Measurements from ENCODE around the gene LBP.
"Not testable (repeated sequence)": the region's sequence is repeated elsewhere in the genome, so short reads cannot be mapped to it uniquely, and the experiment has no call there.

LBP gene, protein sequence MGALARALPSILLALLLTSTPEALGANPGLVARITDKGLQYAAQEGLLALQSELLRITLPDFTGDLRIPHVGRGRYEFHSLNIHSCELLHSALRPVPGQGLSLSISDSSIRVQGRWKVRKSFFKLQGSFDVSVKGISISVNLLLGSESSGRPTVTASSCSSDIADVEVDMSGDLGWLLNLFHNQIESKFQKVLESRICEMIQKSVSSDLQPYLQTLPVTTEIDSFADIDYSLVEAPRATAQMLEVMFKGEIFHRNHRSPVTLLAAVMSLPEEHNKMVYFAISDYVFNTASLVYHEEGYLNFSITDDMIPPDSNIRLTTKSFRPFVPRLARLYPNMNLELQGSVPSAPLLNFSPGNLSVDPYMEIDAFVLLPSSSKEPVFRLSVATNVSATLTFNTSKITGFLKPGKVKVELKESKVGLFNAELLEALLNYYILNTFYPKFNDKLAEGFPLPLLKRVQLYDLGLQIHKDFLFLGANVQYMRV

DNA sequence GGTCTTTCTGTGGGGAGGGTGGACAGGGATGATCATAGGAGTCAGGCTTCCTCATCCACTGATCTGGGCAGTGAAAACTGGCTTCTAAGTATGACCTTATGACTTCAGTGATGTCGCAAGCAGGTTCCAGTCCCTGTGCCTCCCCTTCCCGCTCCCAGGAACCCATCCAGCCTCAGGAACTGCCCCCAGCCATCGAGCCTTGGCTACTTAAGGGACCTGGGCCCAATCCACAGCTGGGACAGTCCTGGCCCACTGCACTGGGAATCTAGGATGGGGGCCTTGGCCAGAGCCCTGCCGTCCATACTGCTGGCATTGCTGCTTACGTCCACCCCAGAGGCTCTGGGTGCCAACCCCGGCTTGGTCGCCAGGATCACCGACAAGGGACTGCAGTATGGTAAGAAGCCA is at the start of gene LBP:
Gene LBP, plus strand, starts transcription at position 236 of the 405 bp plus-strand sequence. Its CDS starts 35 bp downstream, at position 271.
- no peak for DNase-seq

DNA sequence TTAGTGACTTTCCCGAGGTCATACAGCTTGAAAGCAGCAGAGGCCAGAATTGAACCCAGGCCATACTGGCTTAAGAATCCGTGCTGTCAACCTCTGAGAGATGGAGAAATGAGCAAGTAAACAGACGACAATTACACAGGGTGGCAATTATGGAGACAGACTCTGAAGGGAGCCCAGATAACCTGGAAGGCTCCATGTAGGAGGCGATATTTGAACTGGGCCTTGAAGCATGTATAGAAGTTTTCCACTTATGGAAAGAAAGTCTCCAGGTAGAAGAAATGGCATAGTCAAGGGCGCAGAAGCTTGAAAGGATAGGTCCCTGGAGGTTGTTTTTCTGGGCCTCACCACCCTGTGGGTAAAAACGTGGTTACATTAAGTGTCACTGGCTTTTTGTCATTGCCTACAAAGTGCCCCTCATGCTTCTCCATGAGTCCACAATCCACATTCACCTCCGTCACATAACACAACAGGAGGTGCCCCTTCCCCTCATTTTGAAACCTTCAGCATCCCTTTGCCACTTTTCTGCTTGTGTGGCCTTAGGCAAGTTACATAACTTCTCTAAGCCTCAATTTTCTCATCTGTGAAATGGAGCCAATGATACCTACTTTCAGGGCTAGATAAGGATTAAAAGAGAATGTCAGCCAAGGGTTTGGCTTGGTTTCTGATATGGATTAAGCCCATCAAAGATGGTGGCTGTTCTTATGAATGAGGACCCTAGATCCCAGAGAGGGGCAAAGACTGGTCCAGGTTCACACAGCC is 48.2 kb upstream of the LBP start:
- DNase-seq: no peak

DNA sequence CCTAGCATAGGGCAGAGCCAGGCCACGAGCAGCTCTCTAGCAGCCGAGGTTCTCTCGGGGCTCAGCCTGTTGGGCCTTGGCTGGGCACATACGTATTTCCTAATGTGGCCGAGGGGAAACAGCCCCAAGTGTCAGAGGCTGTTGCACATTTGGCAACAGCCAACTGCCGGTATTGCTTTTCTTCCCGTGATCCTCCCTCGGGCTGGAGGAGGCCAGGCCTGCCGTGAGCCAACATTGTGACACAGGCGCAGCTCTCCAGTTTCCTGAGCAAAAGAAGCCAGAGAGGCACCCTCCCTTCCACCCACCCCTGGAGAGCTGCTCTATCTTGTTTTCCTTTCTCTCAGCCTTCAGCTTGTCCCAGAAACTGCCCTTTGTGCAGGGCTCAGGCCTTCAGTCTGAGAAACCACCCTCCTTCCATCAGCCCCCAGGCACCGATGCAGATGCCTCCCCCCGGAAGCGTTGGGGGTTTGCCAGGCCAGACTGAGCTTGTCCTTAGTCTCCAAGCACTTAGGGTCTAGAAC is 47.5 kb upstream of the LBP start:
- DNase-seq: no peak

DNA sequence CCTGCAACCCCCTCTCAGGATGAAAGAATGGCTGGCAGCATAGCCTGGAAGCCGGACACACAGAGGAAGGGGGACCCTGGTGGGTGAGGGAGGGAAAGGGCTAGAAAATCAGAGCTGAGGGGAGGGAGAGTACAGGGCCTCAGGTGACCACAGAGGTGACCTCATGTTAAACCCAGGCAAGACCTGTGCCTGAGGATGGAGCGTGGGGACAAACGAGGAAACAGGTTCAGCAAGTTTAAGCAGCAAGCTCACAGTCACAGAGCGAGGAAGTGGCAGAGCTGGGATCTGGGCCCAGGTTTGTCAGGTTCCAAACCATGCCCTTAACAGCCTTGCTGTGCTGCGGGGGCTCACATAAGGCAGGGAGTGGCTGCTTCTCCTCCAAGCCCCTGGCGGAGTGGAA is 46.3 kb upstream of the LBP start:
- DNase-seq: no peak

DNA sequence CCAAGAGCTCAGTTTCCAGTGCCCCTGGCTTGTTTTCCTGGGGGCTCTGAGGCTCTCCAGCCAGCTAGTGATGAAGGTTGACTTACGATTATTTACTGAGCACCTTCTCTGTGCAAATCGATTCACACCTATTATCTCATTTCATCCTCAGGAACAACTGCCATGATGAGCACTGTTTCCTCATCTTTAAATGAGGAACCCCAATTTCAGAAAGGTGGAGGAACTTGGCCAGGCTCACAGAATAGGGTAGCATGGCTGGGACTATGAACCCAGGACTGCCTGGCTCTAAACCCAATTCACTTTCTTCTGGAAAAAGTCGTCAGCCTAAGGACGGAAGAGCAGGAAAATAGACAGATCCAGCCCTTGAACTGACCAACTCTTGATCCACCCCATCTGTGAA is 45.8 kb upstream of the LBP start:
- no peak for DNase-seq

DNA sequence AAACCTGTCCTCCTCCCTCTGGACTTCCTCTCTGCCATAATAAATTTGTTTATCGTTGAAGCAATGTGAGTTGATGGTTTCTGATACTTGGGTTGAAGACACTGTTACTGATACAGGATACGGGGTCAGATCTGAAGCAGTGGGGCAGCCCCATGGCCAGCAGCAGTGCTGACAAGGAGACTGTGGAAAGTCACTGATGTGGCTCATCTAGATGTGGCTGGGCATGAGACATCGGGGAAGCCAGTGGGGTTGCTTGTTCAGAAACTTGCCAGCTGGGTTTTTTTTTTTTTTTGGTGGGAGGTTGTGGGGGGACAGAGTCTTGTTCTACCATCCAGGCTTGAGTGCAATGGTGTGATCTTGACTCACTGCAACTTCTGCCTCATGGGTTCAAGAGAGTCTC is 45.0 kb upstream of the LBP start:
- no peak for DNase-seq

DNA sequence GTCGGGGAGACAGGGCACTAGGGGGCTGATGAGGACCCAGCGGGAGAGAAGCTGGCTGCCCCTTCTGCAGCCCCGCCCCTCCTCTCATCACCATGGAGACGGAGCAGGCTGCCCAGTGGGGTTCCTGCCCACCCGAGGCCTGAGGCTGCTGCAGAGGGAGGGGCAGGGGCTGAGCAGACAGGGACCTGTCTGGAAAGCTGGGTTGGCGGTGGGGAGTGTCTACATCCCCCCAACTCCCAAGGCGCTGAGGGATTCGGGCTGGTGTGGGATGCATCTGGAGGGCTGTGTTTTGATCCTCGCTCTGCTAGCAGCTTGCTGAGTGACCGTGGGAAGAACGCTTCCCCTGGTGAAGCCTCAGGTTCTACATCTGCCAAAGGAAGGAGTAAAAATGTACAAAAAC is 43.5 kb upstream of the LBP start:
- no peak for DNase-seq

DNA sequence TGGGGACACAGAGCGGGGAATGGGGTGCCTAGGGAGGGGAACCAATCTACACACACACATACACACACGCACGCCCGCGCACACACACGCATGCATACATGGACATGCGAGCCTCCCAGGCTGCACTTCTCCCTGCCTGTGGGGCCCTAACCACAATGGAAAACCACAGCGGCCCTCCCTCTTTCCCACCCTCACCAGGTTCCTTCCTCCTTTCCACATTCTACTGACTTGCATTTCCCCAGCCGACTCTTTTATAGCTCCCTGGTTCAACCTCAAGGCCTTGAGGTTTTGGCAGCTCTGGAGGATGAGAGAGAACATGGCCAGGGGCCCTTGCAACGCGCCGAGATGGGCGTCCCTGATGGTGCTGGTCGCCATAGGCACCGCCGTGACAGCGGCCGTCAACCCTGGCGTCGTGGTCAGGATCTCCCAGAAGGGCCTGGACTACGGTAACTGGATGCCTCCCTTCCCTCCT is 42.3 kb upstream of the LBP start, which contains the start of gene BPI:
Gene BPI, plus strand, starts transcription at position 249 of the 472 bp plus-strand sequence. Its CDS starts 68 bp downstream, at position 317.
- DNase-seq: no peak

DNA sequence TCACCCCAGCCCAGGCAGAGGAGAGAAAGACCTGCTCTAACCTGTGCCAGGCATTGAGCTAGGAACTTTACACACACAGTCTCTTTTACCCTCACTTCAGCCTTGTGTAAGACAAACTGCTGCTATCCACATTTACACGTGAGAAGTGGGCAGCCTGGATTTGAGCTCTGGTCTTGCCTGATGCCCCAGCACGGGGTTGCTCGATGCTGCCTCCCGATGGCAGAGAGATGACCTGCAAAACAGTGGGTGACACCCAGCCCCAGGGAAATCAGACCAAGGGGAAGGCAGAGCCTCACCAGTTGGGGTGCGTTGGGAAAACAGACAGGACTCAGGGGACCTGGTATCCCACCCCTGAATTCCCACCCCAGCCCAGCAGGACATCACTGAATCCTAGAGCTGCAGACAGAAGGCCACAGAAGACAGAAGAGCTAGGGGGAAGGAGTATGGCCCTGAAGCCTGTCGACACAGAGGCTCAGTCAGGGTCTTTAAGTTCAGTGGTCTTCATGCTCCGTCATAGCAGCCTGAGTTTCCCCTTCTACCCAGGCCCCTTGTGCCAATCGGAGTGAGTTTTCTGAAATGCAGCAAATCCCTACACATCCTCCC is 41.3 kb upstream of the LBP start:
- no peak for DNase-seq

DNA sequence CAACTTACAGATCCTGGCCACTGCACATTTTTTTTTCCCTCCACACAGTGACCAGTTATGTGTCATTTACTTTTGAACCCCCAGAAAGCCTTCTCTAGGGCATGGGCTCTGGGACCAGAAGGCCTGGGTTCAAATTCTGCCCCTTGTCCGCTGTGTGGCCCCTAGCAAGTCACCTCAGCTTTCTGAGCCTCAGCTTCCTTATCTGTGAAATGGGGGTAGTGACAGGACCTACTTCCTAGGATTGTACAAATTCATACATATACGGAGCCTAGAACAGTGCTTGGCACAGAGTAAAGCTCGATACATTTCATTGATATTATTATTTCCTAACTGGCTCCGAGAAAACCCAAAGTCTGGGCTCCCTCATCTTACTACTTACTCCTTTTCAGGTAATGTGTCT is 40.7 kb upstream of the LBP start:
- no peak for DNase-seq

DNA sequence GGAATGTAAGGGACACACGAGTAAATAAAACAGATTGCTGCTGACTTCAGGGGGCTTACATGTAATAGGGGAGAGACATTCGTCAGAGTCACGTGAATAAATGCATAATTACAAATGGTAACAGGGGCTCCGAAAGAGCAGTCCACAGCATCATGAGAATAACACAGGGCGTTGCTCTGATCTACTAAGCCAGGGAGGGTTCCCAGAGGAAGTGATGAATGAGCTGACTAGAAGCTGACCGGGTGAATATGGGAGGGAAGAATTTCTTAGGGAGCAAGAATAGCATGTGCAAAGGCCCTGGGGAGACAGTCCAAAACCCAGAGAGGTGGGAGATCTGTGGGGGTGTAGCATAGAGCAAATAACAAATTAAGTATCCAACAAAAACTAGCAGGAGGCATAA is 39.9 kb upstream of the LBP start:
- DNase-seq: no peak

DNA sequence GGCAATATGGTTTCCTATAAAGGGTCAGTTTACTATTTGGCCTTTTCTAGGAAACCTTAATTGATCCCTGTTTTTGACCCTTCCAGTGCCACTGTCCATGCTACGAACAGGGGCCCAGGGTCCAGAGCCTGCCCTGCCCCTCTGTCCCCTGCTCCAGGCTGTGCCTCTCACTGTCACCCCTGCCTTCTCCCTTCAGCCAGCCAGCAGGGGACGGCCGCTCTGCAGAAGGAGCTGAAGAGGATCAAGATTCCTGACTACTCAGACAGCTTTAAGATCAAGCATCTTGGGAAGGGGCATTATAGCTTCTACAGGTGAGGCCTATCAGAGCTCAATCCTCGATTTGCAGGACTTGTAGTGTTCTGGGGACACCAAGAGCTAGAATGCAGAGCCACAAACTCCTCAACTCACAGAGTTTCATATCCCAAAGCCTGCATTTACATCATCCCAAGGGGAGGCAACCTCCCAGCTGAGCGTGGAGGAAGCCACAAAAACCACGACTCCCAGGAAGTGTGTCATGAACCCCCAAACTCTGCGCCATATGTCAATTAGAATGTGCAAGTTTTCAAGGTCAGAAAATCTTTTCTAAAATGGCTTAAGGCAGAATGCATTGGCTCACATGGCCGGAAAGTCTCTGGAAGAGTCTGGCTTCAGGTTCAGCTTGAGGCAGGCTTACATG is 38.8 kb upstream of the LBP start:
- DNase-seq: no peak

DNA sequence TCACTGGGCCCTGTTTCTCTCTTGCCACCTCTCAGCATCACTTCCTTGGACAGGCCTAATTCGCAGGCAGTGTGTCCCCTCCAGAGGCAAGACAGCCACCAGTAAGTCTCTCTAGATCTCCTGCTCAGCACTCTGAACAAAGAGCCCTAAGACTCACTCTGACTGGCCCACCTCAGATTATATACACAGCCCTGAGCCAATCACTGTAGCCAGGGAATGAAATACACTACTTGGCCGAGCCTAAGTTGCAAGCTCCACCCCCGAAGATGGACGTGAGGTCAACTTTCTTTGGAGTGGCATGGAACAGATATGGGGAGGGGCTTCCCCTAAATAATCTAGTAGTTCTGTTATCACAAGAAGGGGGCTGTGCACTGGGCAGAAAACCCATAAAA is 38.2 kb upstream of the LBP start:
- DNase-seq: no peak

DNA sequence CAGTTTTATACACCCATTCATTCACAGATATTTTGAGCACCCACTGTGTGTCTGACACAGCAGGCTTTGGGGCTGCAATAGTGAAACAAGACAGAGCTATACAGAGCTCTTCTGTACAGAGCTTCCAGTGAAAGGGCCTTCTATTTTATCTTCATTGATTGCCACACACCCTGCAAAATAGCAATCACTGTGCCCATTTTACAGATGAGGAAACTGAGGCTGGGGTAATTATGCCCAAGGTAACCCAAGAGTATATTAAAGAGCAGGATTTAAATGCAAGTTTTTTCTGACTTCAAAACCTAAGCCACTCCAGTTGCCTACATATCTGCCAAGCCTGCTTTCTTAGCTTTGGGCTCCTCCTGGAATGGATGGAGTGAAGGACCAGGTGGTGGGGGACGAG is 37.8 kb upstream of the LBP start:
- no peak for DNase-seq

DNA sequence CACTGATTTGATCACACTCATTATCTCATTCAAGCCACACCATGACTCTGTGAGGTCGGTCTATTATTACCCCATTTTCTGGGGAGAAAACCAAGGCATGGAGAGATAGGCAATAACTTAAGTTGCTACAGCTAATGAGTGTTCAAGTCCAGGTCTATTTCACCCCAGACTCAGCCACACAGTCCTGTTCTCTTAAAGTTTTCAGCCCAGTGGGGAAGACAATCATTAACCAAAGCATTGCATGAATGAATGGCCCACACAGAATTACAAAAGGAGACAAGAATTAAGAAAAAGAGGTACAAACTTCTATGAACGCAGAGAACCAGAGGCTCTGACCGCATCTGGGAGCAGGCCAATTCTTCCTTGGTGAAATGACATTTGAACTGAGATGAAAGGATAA is 35.2 kb upstream of the LBP start:
- DNase-seq: no peak

DNA sequence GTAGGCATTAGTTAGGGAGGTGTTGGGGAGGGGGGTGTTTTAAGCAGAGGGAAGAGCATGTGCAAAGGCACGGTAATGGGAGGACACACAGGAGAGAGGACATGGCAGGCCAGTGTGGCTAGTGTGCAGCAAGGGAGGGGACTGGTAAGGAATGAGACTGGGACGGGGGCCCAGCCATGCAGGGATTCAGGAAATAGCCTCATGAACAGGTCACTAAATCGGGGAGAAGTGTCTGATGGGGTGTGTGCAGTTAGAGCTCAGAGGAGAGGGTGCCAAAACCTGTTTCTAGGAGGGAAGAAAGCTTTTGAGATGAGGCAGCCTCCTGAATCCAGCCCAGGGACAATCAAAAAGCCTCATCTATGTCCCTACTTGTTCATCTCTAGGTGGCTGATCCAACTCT is 34.8 kb upstream of the LBP start:
- DNase-seq: no peak

DNA sequence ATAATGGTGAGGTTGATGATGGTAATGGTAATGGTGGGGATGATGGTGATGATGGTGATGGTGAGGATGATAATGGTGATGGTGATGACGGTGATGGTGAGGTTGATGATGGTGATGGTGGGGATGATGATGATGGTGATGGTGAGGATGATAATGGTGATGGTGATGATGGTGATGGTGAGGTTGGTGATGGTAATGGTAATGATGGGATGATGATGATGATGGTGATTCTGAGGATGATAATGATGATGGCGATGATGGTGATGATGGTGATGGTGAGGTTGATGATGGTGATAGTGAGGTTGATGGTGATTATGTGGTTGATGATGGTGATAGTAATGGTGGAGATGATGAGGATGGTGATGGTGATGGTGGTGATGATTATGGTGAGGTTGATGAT is 32.6 kb upstream of the LBP start:
- no peak for DNase-seq

DNA sequence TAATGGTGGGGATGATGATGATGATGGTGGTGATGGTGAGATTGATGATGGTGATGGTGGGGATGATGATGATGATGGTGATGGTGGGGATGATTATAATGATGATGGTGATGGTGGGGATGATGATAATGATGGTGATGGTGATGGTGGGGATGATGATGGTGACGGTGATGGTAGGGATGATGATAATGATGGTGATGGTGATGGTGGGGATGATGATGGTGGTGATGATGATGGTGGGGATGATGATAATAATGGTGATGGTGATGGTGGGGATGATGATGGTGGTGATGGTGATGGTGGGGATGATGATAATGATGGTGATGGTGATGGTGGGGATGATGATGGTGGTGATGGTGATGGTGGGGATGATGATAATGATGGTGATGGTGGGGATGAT is 31.9 kb upstream of the LBP start:
- not testable (repeated sequence) for DNase-seq

DNA sequence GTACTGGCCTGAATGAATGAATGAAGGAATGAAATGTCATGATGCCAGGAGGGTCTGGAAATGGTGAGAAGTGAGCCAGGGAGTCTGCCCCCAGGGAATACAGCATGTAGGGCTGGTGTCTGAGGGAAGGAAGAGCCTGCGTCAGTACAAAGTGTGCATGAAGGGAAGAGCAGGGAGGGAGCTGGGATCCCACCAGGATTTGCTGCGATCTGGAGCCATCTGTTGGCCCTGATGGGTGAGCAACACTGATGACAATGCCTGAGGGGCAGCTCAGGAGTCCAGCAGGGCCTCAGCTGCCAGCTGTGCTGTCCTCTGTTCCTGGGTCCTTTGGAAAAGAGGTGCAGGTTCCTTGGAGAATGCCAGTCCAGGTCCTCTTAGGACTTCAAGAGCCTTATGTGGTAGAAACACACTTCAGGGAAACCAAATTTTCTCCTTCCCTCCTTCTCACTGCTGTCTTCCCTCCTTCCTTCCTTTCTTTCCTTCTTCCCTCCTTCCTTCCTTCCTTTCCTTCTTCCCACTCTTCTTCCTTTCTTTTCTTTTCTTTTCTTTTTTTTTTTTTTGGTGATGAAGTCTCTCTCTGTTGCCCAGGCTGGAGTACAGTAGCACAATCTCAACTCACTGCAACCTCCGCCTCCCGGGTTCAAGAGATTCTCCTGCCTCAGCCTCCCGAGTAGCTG is 30.9 kb upstream of the LBP start:
- peak; percentile 57 for DNase-seq

DNA sequence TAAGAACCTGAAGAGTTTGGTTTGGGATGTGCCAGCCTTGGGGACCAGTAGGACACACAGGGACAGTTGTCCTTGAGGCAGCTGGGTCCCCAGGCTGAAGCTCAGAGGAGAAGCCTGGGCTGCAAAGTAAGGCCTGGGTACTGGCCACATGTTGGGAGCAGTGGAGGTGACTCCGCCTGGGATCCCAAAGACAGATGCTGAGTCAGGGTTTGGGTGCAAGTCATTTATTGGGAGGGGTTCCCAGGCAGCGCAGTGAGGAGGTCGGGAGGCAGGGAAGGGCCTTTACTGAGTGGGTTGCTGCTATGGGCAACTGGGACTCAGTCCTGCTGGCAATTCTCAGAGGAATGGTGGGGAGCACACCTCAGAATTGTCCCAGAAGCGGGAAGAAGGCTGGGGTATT is 29.9 kb upstream of the LBP start:
- DNase-seq: no peak

DNA sequence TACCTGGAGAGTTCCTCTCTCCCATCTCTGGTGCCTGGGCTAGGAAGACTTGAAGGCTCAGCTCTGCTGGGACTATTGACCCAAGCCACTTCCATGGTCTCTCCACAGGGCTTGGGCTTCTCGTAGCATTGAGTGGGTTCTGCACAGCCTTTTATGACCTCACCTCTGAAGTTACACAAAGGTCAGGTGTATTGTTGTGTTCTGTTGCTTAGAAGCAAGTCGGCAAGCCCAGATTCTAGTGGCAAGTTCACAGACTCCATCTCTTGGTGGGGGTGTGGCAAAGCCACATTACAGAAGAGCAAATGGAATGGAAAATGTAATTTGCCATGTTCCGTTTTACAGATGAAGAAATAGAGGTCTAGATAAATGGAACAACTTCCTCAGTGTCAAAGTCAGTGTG is 28.9 kb upstream of the LBP start:
- no peak for DNase-seq

DNA sequence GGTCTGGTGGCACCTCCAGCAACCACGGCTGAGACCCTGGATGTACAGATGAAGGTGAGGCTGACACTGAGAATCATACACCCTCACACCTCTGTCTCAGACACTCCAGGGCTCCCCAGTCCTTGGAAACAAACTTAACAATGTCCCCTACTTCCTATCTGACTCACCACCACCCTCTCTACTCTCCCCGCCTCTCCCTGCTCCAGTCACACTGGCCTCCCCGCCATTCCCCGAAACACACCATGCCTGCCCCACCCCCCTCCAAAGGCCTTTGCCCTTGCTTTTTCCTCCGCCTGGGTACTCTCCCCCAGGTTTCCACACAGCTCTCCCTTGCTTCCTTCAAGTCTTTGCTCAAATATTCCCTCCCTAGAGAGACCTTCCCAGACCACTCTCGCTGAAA is 26.1 kb upstream of the LBP start:
- DNase-seq: no peak
